Stomach (tissue), 4 donors: ENCODE results near the gene ETS1.

Source experiments
- EP300 ChIP-seq: sonication (generic); formaldehyde crosslinking; IDR thresholded peaks from one replicate; pipeline ENCODE4 v1.6.1; 2017; ENCODE audit warnings: antibody characterized with exemption
- POLR2A ChIP-seq, 4 donors: fragments of 450-650 bp; IDR thresholded peaks; one replicate each; pipeline ENCODE4 v1.6.1; 2016; ENCODE audit warnings: antibody characterized with exemption in 4 of 4, control low read depth in 2 of 4, mild to moderate bottlenecking in 1 of 4, moderate library complexity in 1 of 4
- POLR2AphosphoS5 ChIP-seq, 3 donors: sonication (generic); formaldehyde crosslinking; IDR thresholded peaks; one replicate each; pipeline ENCODE4 v1.6.1; 2016; ENCODE audit warnings: antibody characterized with exemption in 3 of 3
- TF ChIP-seq, protein P1 (sequence below), 7 experiments: fragments of 450-650 bp in 4 of 7; fragments of 200-600 bp in 3 of 7; sonication (generic) in 3 of 7; IDR thresholded peaks; one replicate each; pipeline ENCODE4 v1.5.1; 2016 to 2019; ENCODE audit warnings: antibody characterized with exemption in 7 of 7, control low read depth in 2 of 7, mild to moderate bottlenecking in 1 of 7

DNA sequence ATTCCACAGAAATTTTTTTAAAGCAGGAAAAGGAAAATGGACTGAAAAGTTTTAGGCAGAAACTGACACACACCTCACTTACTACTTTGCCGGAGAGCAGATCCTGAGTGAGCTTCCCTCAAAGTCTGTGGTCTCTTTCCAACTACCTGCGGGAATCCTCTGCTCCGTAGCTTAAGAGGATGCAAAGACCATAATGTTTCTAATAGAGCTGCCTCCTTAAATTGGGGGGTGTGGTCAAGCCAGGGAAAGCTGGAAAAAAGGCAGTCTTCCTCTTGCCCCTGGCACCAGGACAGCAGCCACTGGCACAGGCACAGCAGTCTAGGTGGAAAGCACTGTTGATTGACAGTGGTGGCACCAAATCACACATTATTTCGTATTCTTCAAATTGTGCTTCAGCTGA is at the start of gene ETS1:
- TF ChIP-seq EP300 (no peak), POLR2A (IDR thresholded peaks at IDR 0.05) (no peak), POLR2AphosphoS5 (IDR thresholded peaks at IDR 0.05) (no peak)
- TF ChIP-seq, protein P1, sequence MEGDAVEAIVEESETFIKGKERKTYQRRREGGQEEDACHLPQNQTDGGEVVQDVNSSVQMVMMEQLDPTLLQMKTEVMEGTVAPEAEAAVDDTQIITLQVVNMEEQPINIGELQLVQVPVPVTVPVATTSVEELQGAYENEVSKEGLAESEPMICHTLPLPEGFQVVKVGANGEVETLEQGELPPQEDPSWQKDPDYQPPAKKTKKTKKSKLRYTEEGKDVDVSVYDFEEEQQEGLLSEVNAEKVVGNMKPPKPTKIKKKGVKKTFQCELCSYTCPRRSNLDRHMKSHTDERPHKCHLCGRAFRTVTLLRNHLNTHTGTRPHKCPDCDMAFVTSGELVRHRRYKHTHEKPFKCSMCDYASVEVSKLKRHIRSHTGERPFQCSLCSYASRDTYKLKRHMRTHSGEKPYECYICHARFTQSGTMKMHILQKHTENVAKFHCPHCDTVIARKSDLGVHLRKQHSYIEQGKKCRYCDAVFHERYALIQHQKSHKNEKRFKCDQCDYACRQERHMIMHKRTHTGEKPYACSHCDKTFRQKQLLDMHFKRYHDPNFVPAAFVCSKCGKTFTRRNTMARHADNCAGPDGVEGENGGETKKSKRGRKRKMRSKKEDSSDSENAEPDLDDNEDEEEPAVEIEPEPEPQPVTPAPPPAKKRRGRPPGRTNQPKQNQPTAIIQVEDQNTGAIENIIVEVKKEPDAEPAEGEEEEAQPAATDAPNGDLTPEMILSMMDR (IDR thresholded peaks at IDR 0.05): no peak
